Endothelial cell of umbilical vein (primary cell): ENCODE results near the gene RIBC2. TPM values are rescaled to one million over a fixed set of nuclear protein-coding genes. Genes with fewer than 3 reads are reported as not detected.

Experiments
- BruUV-seq: library from RNA; stranded (reverse); fragments of 400-500 nt; replicated peaks from 2 replicates; lab custom pipeline; 2021; lab: Mats Ljungman, UMichigan
- CTCF ChIA-PET: fragments of 300-600, 350-600 bp; sonication (Branson Sonifier 250); formaldehyde crosslinking; loops from one replicate; lab custom pipeline; 2021; ENCODE audit warnings: antibody characterized with exemption, inconsistent platforms; lab: Charles Lee
- POLR2A ChIA-PET: fragments of 300-600, 350-600 bp; sonication (Branson Sonifier 250); formaldehyde crosslinking; loops from one replicate; lab custom pipeline; 2021; ENCODE audit warnings: antibody characterized with exemption, inconsistent platforms; lab: Charles Lee
- DNase-seq: peaks from one replicate; pipeline ENCODE4 v3.0.0-alpha.2; 2011; ENCODE audit warnings: low read depth, low spot score
- FAIRE-seq: peaks from 2 replicates; lab custom pipeline; 2011; peaks lifted over from hg19 to GRCh38; lab: Jason Lieb, UNC
- H2AFZ ChIP-seq: 2 replicates; pipeline ENCODE4 v1.6.0; 2012; ENCODE audit warnings: low read depth, low read length, control low read depth, inconsistent platforms
- H3K27ac ChIP-seq: 2 replicates; pipeline ENCODE4 v1.5.1; 2011; ENCODE audit warnings: low read depth, mild to moderate bottlenecking, control low read depth, low read length, moderate library complexity; ENCODE audit not compliant: insufficient read depth
- H3K27me3 ChIP-seq, 2 experiments: 2 replicates each; pipeline versions ENCODE4 v1.6.0 to v1.6.1; 2011; ENCODE audit warnings: low read length in 2 of 2, mixed read lengths in 1 of 2; ENCODE audit not compliant: control insufficient read depth in 2 of 2, insufficient read depth in 2 of 2
- H3K36me3 ChIP-seq, 2 experiments: 2 replicates in 1 of 2; 3 replicates in 1 of 2; pipeline ENCODE4 v1.5.1; 2011; ENCODE audit warnings: low read length in 2 of 2, mild to moderate bottlenecking in 1 of 2, moderate library complexity in 1 of 2; ENCODE audit not compliant: control insufficient read depth in 2 of 2, insufficient read depth in 2 of 2; ENCODE audit errors: extremely low read depth in 1 of 2
- H3K4me1 ChIP-seq: 3 replicates; pipeline ENCODE4 v1.5.1; 2011; ENCODE audit warnings: mild to moderate bottlenecking, low read length; ENCODE audit not compliant: control insufficient read depth, insufficient read depth; ENCODE audit errors: extremely low read depth
- H3K4me2 ChIP-seq: 2 replicates; pipeline ENCODE4 v1.6.1; 2011; ENCODE audit warnings: low read length, control low read depth, mixed read lengths; ENCODE audit not compliant: insufficient read depth
- H3K4me3 ChIP-seq, 3 experiments: fragments of 200-600 bp in 1 of 3; sonication (generic), shearing (Covaris generic) in 1 of 3; replicated peaks in 1 of 3; 2 replicates each; pipeline ENCODE4 v1.5.1; 2011 to 2016; ENCODE audit warnings: control low read depth in 3 of 3, low read length in 3 of 3, mild to moderate bottlenecking in 2 of 3, inconsistent platforms in 1 of 3, low read depth in 1 of 3, moderate library complexity in 1 of 3; ENCODE audit not compliant: insufficient read depth in 1 of 3
- H3K79me2 ChIP-seq: 2 replicates; pipeline ENCODE4 v1.6.0; 2012; ENCODE audit warnings: low read length, inconsistent platforms; ENCODE audit not compliant: control insufficient read depth, insufficient read depth
- H3K9ac ChIP-seq: replicated peaks from 2 replicates; pipeline ENCODE3; 2011; ENCODE audit warnings: low read length, control low read depth; ENCODE audit not compliant: insufficient read depth; ENCODE audit errors: extremely low read depth
- H3K9me1 ChIP-seq: replicated peaks from 3 replicates; pipeline ENCODE4 v1.6.0; 2011; ENCODE audit warnings: mild to moderate bottlenecking, low read length; ENCODE audit not compliant: control insufficient read depth, insufficient read depth; ENCODE audit errors: extremely low read depth
- H3K9me3 ChIP-seq: replicated peaks from 2 replicates; pipeline ENCODE4 v1.5.1; 2012; ENCODE audit warnings: low read length, inconsistent platforms; ENCODE audit not compliant: control insufficient read depth, insufficient read depth
- H4K20me1 ChIP-seq: replicated peaks from 2 replicates; pipeline ENCODE3; 2011; ENCODE audit warnings: mild to moderate bottlenecking, low read length; ENCODE audit not compliant: control insufficient read depth, insufficient read depth; ENCODE audit errors: extremely low read depth
- EZH2 ChIP-seq: IDR thresholded peaks from 2 replicates; pipeline ENCODE4 v1.6.1; 2012; ENCODE audit warnings: borderline replicate concordance, low read depth, mild to moderate bottlenecking, moderate library complexity, low read length, inconsistent platforms; ENCODE audit not compliant: severe bottlenecking
- FOS ChIP-seq: IDR thresholded peaks from 2 replicates; pipeline ENCODE4 v1.6.1; 2011; ENCODE audit warnings: mild to moderate bottlenecking, low read length, moderate library complexity, borderline replicate concordance; ENCODE audit not compliant: insufficient read depth
- GATA2 ChIP-seq: IDR thresholded peaks from 2 replicates; pipeline ENCODE4 v1.7.0; 2011; ENCODE audit warnings: low read depth, mild to moderate bottlenecking, moderate library complexity, mixed read lengths, low read length; ENCODE audit not compliant: insufficient read length, insufficient read depth
- JUN ChIP-seq: IDR thresholded peaks from 2 replicates; pipeline ENCODE4 v1.6.1; 2011; ENCODE audit warnings: borderline replicate concordance, low read depth; ENCODE audit not compliant: insufficient read length, insufficient read depth
- MAX ChIP-seq: IDR thresholded peaks from 2 replicates; pipeline ENCODE4 v1.6.1; 2011; ENCODE audit not compliant: insufficient read depth, insufficient read length
- MYC ChIP-seq: IDR thresholded peaks from one replicate; pipeline ENCODE4 v1.6.1; 2011; ENCODE audit warnings: mild to moderate bottlenecking, low read depth, low read length
- POLR2A ChIP-seq: IDR thresholded peaks from 2 replicates; pipeline ENCODE4 v1.6.1; 2012; ENCODE audit warnings: low read depth, mild to moderate bottlenecking, control low read depth, low read length
- POLR2AphosphoS5 ChIP-seq: IDR thresholded peaks from 2 replicates; pipeline ENCODE4 v1.6.1; 2012; ENCODE audit warnings: low read depth, mild to moderate bottlenecking, control low read depth, low read length, moderate library complexity; ENCODE audit not compliant: insufficient read depth
- dilution Hi-C: fragments of 300-500 bp; cut with MboI; formaldehyde crosslinking; loops from one replicate; pipeline ENCODE4 v1.15.0; 2019; ENCODE audit warnings: low sequenced_read_pairs; ENCODE audit not compliant: extremely low pct_ligation_motif_present
- intact Hi-C: fragments of 100-400 bp; cut with micrococcal nuclease; formaldehyde crosslinking; loops from one replicate; pipeline ENCODE4 v1.10.0; 2022
- polyA plus RNA-seq, 4 experiments: library from polyadenylated mRNA; depleted of rRNA in 3 of 4; stranded (reverse) in 3 of 4; unstranded in 1 of 4; fragments of >200 nt; gene quantifications; 2 replicates each; pipeline versions ENCODE4 v1.2.1 to v1.2.3, GENCODE V29; 2011 to 2012; ENCODE audit warnings: missing spikeins in 1 of 4
- total RNA-seq: library from RNA; stranded (reverse); gene quantifications from 2 replicates; pipeline ENCODE4 v1.2.3, GENCODE V29; 2021
- TF ChIP-seq, protein P1 (sequence below), 2 donors: IDR thresholded peaks; 1 replicate in 1 of 2; 2 replicates in 1 of 2; pipeline ENCODE4 v1.5.1; 2011; ENCODE audit warnings: low read length in 2 of 2, mild to moderate bottlenecking in 2 of 2, moderate library complexity in 2 of 2, control low read depth in 1 of 2, inconsistent platforms in 1 of 2, low read depth in 1 of 2; ENCODE audit not compliant: insufficient read depth in 1 of 2; ENCODE audit errors: extremely low read depth in 1 of 2

Gene RIBC2
- total and polyA plus RNA-seq, 2 donors (not counting 3 experiments of a cell fraction or from before 2014, with no cell fraction given), result 1.2 to 5.7 TPM

GRCh38 chr22:45476814-45477213 lies 63.3 kb downstream of the RIBC2 start:
- Histone ChIP-seq H3K27me3 (no peaks in the 10 kb centered on the region), H3K36me3 (no peaks in the 10 kb centered on the region), H3K9me1 (no peaks in the 10 kb centered on the region), H3K9ac (no peak overlapping the region), H2AFZ (no peak overlapping the region), H3K79me2 (no peaks in the 10 kb centered on the region), H3K4me2 (no peak overlapping the region), H3K4me1 (no peaks in the 10 kb centered on the region), H3K4me3 (no peak overlapping the region), H3K27ac (no peak overlapping the region), H3K9me3 (no peaks in the 10 kb centered on the region), H4K20me1 (no peaks in the 10 kb centered on the region)
- TF ChIP-seq POLR2A (no peak), MYC (no peak), POLR2AphosphoS5 (no peak), MAX (no peak)
- dilution Hi-C loops, result no loop called here
- FAIRE-seq, result no peak
- DNase-seq, result no peak
- POLR2A ChIA-PET, result no interaction called here
- BruUV-seq, result no TSS peak
- CTCF ChIA-PET, result no interaction called here
- intact Hi-C loops, result no loop called here

- intact Hi-C loops, result no loop called here
- H2AFZ ChIP-seq, result no peak overlapping the region
- H3K9me3 ChIP-seq, result no peaks in the 10 kb centered on the region
- ChIA-PET POLR2A (no interaction called here), CTCF (no interaction called here)
- H3K27me3 ChIP-seq, result no peaks in the 10 kb centered on the region
- H3K4me1 ChIP-seq, result no peaks in the 10 kb centered on the region
- FAIRE-seq (no peak), DNase-seq (no peak)
- TF ChIP-seq GATA2 (no peak), POLR2AphosphoS5 (no peak), POLR2A (no peak), EZH2 (no peak), JUN (no peak), MAX (no peak), MYC (no peak), FOS (no peak)
- TF ChIP-seq, protein P1, sequence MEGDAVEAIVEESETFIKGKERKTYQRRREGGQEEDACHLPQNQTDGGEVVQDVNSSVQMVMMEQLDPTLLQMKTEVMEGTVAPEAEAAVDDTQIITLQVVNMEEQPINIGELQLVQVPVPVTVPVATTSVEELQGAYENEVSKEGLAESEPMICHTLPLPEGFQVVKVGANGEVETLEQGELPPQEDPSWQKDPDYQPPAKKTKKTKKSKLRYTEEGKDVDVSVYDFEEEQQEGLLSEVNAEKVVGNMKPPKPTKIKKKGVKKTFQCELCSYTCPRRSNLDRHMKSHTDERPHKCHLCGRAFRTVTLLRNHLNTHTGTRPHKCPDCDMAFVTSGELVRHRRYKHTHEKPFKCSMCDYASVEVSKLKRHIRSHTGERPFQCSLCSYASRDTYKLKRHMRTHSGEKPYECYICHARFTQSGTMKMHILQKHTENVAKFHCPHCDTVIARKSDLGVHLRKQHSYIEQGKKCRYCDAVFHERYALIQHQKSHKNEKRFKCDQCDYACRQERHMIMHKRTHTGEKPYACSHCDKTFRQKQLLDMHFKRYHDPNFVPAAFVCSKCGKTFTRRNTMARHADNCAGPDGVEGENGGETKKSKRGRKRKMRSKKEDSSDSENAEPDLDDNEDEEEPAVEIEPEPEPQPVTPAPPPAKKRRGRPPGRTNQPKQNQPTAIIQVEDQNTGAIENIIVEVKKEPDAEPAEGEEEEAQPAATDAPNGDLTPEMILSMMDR (IDR thresholded peaks at IDR 0.05; ENCODE audit: extremely low read depth in 1 of 2, insufficient read depth in 1 of 2, low read depth in 1 of 2, low read length in 2 of 2), result no peak
- no peaks in the 10 kb centered on the region for H3K9me1 ChIP-seq
- no peak overlapping the region for H3K4me3 ChIP-seq
- no peaks in the 10 kb centered on the region for H3K79me2 ChIP-seq
- H3K36me3 ChIP-seq, result no peaks in the 10 kb centered on the region
- H3K9ac ChIP-seq, result no peak overlapping the region
- no peak overlapping the region for H3K27ac ChIP-seq
- no peak overlapping the region for H3K4me2 ChIP-seq
- dilution Hi-C loops, result no loop called here
- no peaks in the 10 kb centered on the region for H4K20me1 ChIP-seq
- no TSS peak for BruUV-seq
Observed at GRCh38 chr22:45477366-45478107, 64.0 kb downstream of the RIBC2 start.
